ENCODE results near the gene TNNI3.

TNNI3 gene

GRCh38 chr19:55131421-55131820 lies 26.1 kb downstream of the TNNI3 start:
- Histone ChIP-seq H3K4me3 (ENCODE audit: low read length in 2 of 2) (no peak overlapping the region), H3K36me3 (ENCODE audit: control insufficient read depth in 2 of 2, insufficient read depth in 2 of 2, low read length in 2 of 2) (no peaks in the 10 kb centered on the region), H3K9ac (ENCODE audit: low read depth in 1 of 2, low read length in 2 of 2) (no peak overlapping the region), H3K27ac (ENCODE audit: low read depth in 2 of 2, low read length in 2 of 2) (no peak overlapping the region), H3K27me3 (ENCODE audit: control insufficient read depth in 2 of 2, insufficient read depth in 2 of 2, low read length in 2 of 2) (peaks cover 5 to 11% of the 10 kb centered on the region in 2 donors), H3K4me1 (ENCODE audit: control insufficient read depth in 2 of 2, insufficient read depth in 2 of 2, low read length in 2 of 2) (no peaks in the 10 kb centered on the region), H3K9me3 (ENCODE audit: control insufficient read depth in 2 of 2, low read length in 2 of 2) (no peaks in the 10 kb centered on the region)

- Histone ChIP-seq H3K9ac (ENCODE audit: low read depth in 1 of 2, low read length in 2 of 2) (no peak overlapping the region), H3K27me3 (ENCODE audit: control insufficient read depth in 2 of 2, insufficient read depth in 2 of 2, low read length in 2 of 2) (no peaks in the 10 kb centered on the region), H3K4me1 (ENCODE audit: control insufficient read depth in 2 of 2, insufficient read depth in 2 of 2, low read length in 2 of 2) (peaks cover 16 to 22% of the 10 kb centered on the region in 2 donors), H3K9me3 (ENCODE audit: control insufficient read depth in 2 of 2, low read length in 2 of 2) (no peaks in the 10 kb centered on the region), H3K36me3 (ENCODE audit: control insufficient read depth in 2 of 2, insufficient read depth in 2 of 2, low read length in 2 of 2) (no peaks in the 10 kb centered on the region), H3K27ac (ENCODE audit: low read depth in 2 of 2, low read length in 2 of 2) (no peak overlapping the region), H3K4me3 (ENCODE audit: low read length in 2 of 2) (no peak overlapping the region)
These were observed 38.5 kb downstream of the TNNI3 start for GRCh38 chr19:55119053-55119452.

- no peaks in the 10 kb centered on the region for H3K9me3 ChIP-seq (ENCODE audit: control insufficient read depth in 2 of 2, low read length in 2 of 2)
- H3K4me3 ChIP-seq (ENCODE audit: low read length in 2 of 2) = peak overlapping the region; percentile 80 to 87
- H3K27me3 ChIP-seq (ENCODE audit: control insufficient read depth in 2 of 2, insufficient read depth in 2 of 2, low read length in 2 of 2) = no peaks in the 10 kb centered on the region
- no peak overlapping the region for H3K27ac ChIP-seq (ENCODE audit: low read depth in 2 of 2, low read length in 2 of 2)
- no peaks in the 10 kb centered on the region for H3K36me3 ChIP-seq (ENCODE audit: control insufficient read depth in 2 of 2, insufficient read depth in 2 of 2, low read length in 2 of 2)
- peaks cover 16 to 22% of the 10 kb centered on the region in 2 donors for H3K4me1 ChIP-seq (ENCODE audit: control insufficient read depth in 2 of 2, insufficient read depth in 2 of 2, low read length in 2 of 2)
- H3K9ac ChIP-seq (ENCODE audit: low read depth in 1 of 2, low read length in 2 of 2) = peak overlapping the region; percentile 32 to 70
These were observed 39.0 kb downstream of the TNNI3 start for GRCh38 chr19:55118401-55118991.

GRCh38 chr19:55117663-55118391 lies 39.7 kb downstream of the TNNI3 start:
- no peaks in the 10 kb centered on the region for H3K36me3 ChIP-seq (ENCODE audit: control insufficient read depth in 2 of 2, insufficient read depth in 2 of 2, low read length in 2 of 2)
- H3K9me3 ChIP-seq (ENCODE audit: control insufficient read depth in 2 of 2, low read length in 2 of 2) = no peaks in the 10 kb centered on the region
- H3K27ac ChIP-seq (ENCODE audit: low read depth in 2 of 2, low read length in 2 of 2) = peak overlapping the region; percentile 61 to 71
- H3K4me1 ChIP-seq (ENCODE audit: control insufficient read depth in 2 of 2, insufficient read depth in 2 of 2, low read length in 2 of 2) = peaks cover 21 to 25% of the 10 kb centered on the region in 2 donors
- H3K27me3 ChIP-seq (ENCODE audit: control insufficient read depth in 2 of 2, insufficient read depth in 2 of 2, low read length in 2 of 2) = no peaks in the 10 kb centered on the region
- H3K9ac ChIP-seq (ENCODE audit: low read depth in 1 of 2, low read length in 2 of 2) = peak overlapping the region; percentile 70 to 79
- H3K4me3 ChIP-seq (ENCODE audit: low read length in 2 of 2) = peak overlapping the region; percentile 80 to 87

- H3K36me3 ChIP-seq (ENCODE audit: control insufficient read depth in 2 of 2, insufficient read depth in 2 of 2, low read length in 2 of 2) = peaks cover 0 to 4% of the 10 kb centered on the region in 2 donors
- H3K4me1 ChIP-seq (ENCODE audit: control insufficient read depth in 2 of 2, insufficient read depth in 2 of 2, low read length in 2 of 2) = peaks cover 22 to 25% of the 10 kb centered on the region in 2 donors
- peak within 1 kb of the TSS; percentile 71 to 85 for H3K27ac ChIP-seq (ENCODE audit: low read depth in 2 of 2, low read length in 2 of 2)
- peak within 1 kb of the TSS; percentile 85 to 89 for H3K4me3 ChIP-seq (ENCODE audit: low read length in 2 of 2)
- H3K9me3 ChIP-seq (ENCODE audit: control insufficient read depth in 2 of 2, low read length in 2 of 2) = no peaks in the 10 kb centered on the region
- no peaks in the 10 kb centered on the region for H3K27me3 ChIP-seq (ENCODE audit: control insufficient read depth in 2 of 2, insufficient read depth in 2 of 2, low read length in 2 of 2)
- peak within 1 kb of the TSS; percentile 85 for H3K9ac ChIP-seq (ENCODE audit: low read depth in 1 of 2, low read length in 2 of 2)
These were observed 40.5 kb downstream of the TNNI3 start, which contains the start of gene PPP1R12C for GRCh38 chr19:55116859-55117662. Gene PPP1R12C (minus strand): TSS chr19:55117637. CDS start chr19:55117543, 94 bp downstream.

GRCh38 chr19:55116232-55116858 lies 41.2 kb downstream of the TNNI3 start:
- H3K27me3 ChIP-seq (ENCODE audit: control insufficient read depth in 2 of 2, insufficient read depth in 2 of 2, low read length in 2 of 2) = no peaks in the 10 kb centered on the region
- H3K4me1 ChIP-seq (ENCODE audit: control insufficient read depth in 2 of 2, insufficient read depth in 2 of 2, low read length in 2 of 2) = peaks cover 22 to 25% of the 10 kb centered on the region in 2 donors
- no peaks in the 10 kb centered on the region for H3K9me3 ChIP-seq (ENCODE audit: control insufficient read depth in 2 of 2, low read length in 2 of 2)
- H3K4me3 ChIP-seq (ENCODE audit: low read length in 2 of 2) = peak overlapping the region; percentile 85 to 89
- H3K9ac ChIP-seq (ENCODE audit: low read depth in 1 of 2, low read length in 2 of 2) = peak overlapping the region; percentile 85
- peak overlapping the region; percentile 64 to 85 for H3K27ac ChIP-seq (ENCODE audit: low read depth in 2 of 2, low read length in 2 of 2)
- peaks cover 0 to 4% of the 10 kb centered on the region in 2 donors for H3K36me3 ChIP-seq (ENCODE audit: control insufficient read depth in 2 of 2, insufficient read depth in 2 of 2, low read length in 2 of 2)

- peaks cover 0 to 4% of the 10 kb centered on the region in 2 donors for H3K36me3 ChIP-seq (ENCODE audit: control insufficient read depth in 2 of 2, insufficient read depth in 2 of 2, low read length in 2 of 2)
- peaks cover 22 to 25% of the 10 kb centered on the region in 2 donors for H3K4me1 ChIP-seq (ENCODE audit: control insufficient read depth in 2 of 2, insufficient read depth in 2 of 2, low read length in 2 of 2)
- H3K9ac ChIP-seq (ENCODE audit: low read depth in 1 of 2, low read length in 2 of 2) = peak overlapping the region; percentile 85
- H3K9me3 ChIP-seq (ENCODE audit: control insufficient read depth in 2 of 2, low read length in 2 of 2) = no peaks in the 10 kb centered on the region
- peak overlapping the region; percentile 85 to 89 for H3K4me3 ChIP-seq (ENCODE audit: low read length in 2 of 2)
- H3K27ac ChIP-seq (ENCODE audit: low read depth in 2 of 2, low read length in 2 of 2) = peak overlapping the region; percentile 64 to 85
- H3K27me3 ChIP-seq (ENCODE audit: control insufficient read depth in 2 of 2, insufficient read depth in 2 of 2, low read length in 2 of 2) = no peaks in the 10 kb centered on the region
These were observed 42.0 kb downstream of the TNNI3 start for GRCh38 chr19:55115446-55116065.

- H3K27ac ChIP-seq (ENCODE audit: low read depth in 2 of 2, low read length in 2 of 2) = peak overlapping the region; percentile 67 to 70
- no peaks in the 10 kb centered on the region for H3K27me3 ChIP-seq (ENCODE audit: control insufficient read depth in 2 of 2, insufficient read depth in 2 of 2, low read length in 2 of 2)
- H3K4me1 ChIP-seq (ENCODE audit: control insufficient read depth in 2 of 2, insufficient read depth in 2 of 2, low read length in 2 of 2) = peaks cover 22 to 25% of the 10 kb centered on the region in 2 donors
- H3K4me3 ChIP-seq (ENCODE audit: low read length in 2 of 2) = no peak overlapping the region
- no peaks in the 10 kb centered on the region for H3K9me3 ChIP-seq (ENCODE audit: control insufficient read depth in 2 of 2, low read length in 2 of 2)
- H3K9ac ChIP-seq (ENCODE audit: low read depth in 1 of 2, low read length in 2 of 2) = no peak overlapping the region
- H3K36me3 ChIP-seq (ENCODE audit: control insufficient read depth in 2 of 2, insufficient read depth in 2 of 2, low read length in 2 of 2) = peaks cover 6 to 7% of the 10 kb centered on the region in 2 donors
These were observed 42.9 kb downstream of the TNNI3 start for GRCh38 chr19:55114566-55115145.

- H3K27me3 ChIP-seq (ENCODE audit: control insufficient read depth in 2 of 2, insufficient read depth in 2 of 2, low read length in 2 of 2) = no peaks in the 10 kb centered on the region
- no peaks in the 10 kb centered on the region for H3K9me3 ChIP-seq (ENCODE audit: control insufficient read depth in 2 of 2, low read length in 2 of 2)
- peaks cover 22 to 24% of the 10 kb centered on the region in 2 donors for H3K4me1 ChIP-seq (ENCODE audit: control insufficient read depth in 2 of 2, insufficient read depth in 2 of 2, low read length in 2 of 2)
- no peak overlapping the region for H3K4me3 ChIP-seq (ENCODE audit: low read length in 2 of 2)
- H3K9ac ChIP-seq (ENCODE audit: low read depth in 1 of 2, low read length in 2 of 2) = peak overlapping the region in 1 of 2 donors; percentile 12
- H3K36me3 ChIP-seq (ENCODE audit: control insufficient read depth in 2 of 2, insufficient read depth in 2 of 2, low read length in 2 of 2) = peaks cover 9 to 12% of the 10 kb centered on the region in 2 donors
- H3K27ac ChIP-seq (ENCODE audit: low read depth in 2 of 2, low read length in 2 of 2) = peak overlapping the region; percentile 74 to 80
These were observed 43.9 kb downstream of the TNNI3 start for GRCh38 chr19:55113570-55114039.
